Measurements from ENCODE around the gene FHIT.

FHIT gene

GRCh38 chr3:60291115-60291514 is 960.1 kb downstream of the FHIT start:
- DNase-seq (ENCODE audit: low read depth, low spot score): no peak

GRCh38 chr3:60290122-60290492 is 961.1 kb downstream of the FHIT start:
- DNase-seq (ENCODE audit: low read depth, low spot score): no peak

- peak; percentile 72 for DNase-seq (ENCODE audit: low read depth, low spot score)
These were observed 961.7 kb downstream of the FHIT start for GRCh38 chr3:60289341-60290121.

GRCh38 chr3:60282866-60283265 is 968.4 kb downstream of the FHIT start:
- no peak for DNase-seq (ENCODE audit: low read depth, low spot score)

GRCh38 chr3:60281970-60282369 is 969.3 kb downstream of the FHIT start:
- no peak for DNase-seq (ENCODE audit: low read depth, low spot score)

DNA sequence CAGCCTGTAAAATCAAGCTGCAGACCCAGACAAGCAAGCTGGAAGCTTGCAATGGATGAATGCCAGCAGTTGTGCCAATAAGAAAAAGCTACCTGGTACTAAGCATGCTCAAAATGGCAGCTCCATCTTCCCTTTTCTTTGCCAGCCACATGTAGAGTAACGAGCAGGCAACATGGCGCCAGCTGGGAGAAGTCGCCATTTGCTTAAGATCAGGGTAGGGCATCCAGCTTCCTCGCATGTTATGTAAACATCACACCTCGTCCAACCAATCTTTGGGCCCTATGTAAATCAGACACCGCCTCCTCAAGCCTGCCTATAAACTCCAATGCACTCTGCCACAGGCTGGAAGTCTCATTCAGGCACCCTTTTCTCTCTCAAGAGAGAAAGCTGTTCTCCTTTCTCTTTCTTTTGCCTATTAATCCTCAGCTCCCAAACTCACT is 973.9 kb downstream of the FHIT start:
- no peak for DNase-seq (ENCODE audit: low read depth, low spot score)

- DNase-seq (ENCODE audit: low read depth, low spot score): no peak
These were observed 974.6 kb downstream of the FHIT start for GRCh38 chr3:60276615-60277014.

GRCh38 chr3:60274646-60275045 is 976.6 kb downstream of the FHIT start:
- DNase-seq (ENCODE audit: low read depth, low spot score): no peak

- no peak for DNase-seq (ENCODE audit: low read depth, low spot score)
These were observed 977.2 kb downstream of the FHIT start for GRCh38 chr3:60274098-60274497.

DNA sequence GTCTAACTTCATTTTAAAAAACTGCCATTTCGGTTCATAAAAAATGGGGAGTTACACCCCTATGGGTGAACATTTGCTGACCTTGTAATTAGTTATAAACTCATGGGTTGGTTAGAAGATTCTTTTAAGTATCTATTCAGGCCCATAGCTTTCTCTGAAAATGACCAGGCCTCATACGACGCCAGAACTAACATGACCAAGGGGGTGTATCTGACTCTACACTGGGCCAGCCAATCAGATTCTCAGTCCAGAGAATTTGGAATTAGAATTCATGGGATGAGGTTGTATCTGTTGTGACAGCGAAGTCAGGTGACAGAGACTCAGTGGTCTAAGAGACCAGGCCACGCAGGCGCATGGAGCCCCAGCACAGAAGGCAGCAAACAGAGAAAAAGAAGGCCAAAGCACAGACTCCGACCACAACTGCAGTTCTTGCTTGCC is 981.4 kb downstream of the FHIT start:
- DNase-seq (ENCODE audit: low read depth, low spot score): no peak

DNA sequence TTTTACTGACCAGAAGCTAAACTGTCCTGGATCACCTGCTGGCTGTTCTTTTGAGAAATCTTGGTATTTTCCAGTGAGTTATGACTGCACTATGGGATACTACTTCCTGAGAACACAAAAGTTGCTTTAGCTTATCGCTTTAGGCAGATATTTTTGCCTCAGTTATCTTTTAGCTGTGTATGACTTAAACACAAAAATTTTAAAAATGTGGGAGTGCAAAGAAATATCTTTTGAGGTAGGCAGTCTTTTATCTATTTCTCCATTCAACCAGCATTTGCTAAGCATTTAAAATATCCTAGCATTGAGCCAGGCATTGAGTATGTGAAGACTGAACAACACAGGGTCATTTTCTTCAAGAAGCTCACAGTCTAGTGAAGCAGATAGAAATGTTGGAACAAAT is 981.9 kb downstream of the FHIT start:
- DNase-seq (ENCODE audit: low read depth, low spot score): peak; percentile 12

GRCh38 chr3:60268123-60268522 is 983.1 kb downstream of the FHIT start:
- DNase-seq (ENCODE audit: low read depth, low spot score): no peak

GRCh38 chr3:60266444-60266843 is 984.8 kb downstream of the FHIT start:
- no peak for DNase-seq (ENCODE audit: low read depth, low spot score)

- DNase-seq (ENCODE audit: low read depth, low spot score): no peak
These were observed 988.1 kb downstream of the FHIT start for GRCh38 chr3:60263191-60263590.

- no peak for DNase-seq (ENCODE audit: low read depth, low spot score)
These were observed 988.7 kb downstream of the FHIT start for GRCh38 chr3:60262546-60262945.

DNA sequence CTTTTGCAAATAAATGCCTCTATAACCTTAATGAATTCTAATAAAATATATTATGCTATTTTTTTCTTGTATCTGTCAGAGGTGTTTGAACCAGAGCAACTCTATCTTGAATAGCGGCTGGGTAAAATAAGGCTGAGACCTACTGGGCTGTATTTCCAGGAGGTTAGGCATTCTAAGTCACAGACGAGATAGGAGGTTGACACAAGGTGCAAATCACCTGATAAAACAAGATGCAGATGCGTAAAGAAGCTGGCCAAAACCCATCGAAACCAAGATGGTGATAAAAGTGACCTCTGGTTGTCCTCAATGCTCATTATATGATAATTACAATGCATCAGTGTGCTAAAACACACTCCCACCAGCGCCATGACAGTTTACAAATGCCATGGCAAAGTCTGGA is 990.7 kb downstream of the FHIT start:
- DNase-seq (ENCODE audit: low read depth, low spot score): no peak

DNA sequence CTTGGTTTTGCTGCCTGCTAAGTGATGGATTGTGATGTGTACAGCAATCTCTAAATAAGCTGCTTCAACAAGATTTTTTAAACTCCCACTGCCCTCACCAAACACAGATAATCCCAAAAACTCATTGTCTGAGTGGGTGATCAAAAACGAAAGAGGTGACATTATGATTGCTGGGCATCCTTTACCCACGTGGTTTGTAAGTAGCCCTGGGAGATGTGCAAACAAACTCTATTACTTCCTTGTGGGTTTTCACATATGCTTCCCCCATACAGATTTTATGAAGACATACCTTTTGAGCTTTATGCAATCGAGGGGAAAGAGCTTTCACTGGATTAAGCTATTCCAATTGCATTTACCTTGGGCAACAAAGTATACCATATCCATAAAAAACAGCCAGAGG is 1000.4 kb downstream of the FHIT start:
- DNase-seq (ENCODE audit: low read depth, low spot score): no peak

DNA sequence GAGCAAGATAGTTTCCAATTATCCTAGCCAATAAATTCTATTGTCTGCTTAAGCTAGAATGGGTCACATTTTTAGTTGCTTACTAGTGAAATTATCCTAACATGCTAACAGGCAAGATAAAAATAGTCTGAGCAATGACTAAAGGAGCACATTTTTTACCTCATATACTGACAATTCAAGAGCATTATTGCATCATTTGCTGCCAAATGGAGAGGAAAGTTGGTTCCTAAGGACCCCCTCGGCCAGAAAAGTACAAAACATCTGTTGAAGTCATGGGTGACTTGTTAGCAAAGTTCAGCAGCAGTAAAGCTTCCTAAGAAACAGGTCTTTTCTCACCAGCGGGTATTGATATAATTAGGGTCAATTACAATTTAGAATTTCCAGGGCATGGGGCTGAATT is 1001.0 kb downstream of the FHIT start:
- DNase-seq (ENCODE audit: low read depth, low spot score): no peak

- DNase-seq (ENCODE audit: low read depth, low spot score): no peak
These were observed 1004.9 kb downstream of the FHIT start for GRCh38 chr3:60246361-60246760.

GRCh38 chr3:60243456-60243855 is 1007.8 kb downstream of the FHIT start:
- DNase-seq (ENCODE audit: low read depth, low spot score): no peak

- DNase-seq (ENCODE audit: low read depth, low spot score): no peak
These were observed 1010.8 kb downstream of the FHIT start for GRCh38 chr3:60240492-60240891.

DNA sequence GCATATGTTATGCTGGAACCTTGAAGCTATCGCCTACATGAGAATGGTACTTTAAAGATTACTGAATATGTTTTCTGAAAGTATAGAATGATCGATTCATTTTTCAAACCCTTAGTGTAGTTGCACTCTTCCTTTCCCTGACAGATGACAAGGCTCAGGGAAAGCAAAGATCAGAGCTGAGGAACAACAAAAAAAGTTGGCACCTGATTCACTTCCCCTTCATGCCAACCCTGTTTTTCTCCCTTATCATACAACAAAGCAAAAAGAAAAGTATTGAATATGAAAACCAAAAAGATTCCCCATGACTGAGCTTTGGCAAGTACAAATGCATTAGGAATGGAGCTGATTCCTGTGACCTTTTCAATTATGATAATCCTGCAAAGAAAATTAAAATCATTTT is 1012.7 kb downstream of the FHIT start:
- no peak for DNase-seq (ENCODE audit: low read depth, low spot score)

GRCh38 chr3:60229502-60229901 is 1021.8 kb downstream of the FHIT start:
- no peak for DNase-seq (ENCODE audit: low read depth, low spot score)

DNA sequence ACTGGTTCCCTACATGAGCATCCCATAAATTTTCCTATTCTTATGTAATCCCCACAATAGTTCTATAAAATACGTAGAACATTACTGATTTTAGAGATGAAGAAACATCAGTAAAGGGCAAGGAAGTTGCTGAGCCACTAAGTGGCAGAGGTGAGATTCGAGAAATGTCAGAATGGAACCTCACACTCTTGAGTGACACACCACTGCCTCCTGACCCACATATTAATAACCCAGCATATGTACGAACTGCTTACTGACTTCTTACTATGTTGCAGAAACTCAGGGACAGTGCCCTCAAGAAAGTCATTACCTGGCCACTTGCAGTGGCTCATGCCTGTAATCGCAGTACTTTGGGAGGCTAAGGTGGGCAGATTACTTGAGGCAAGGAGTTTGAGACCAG is 1022.4 kb downstream of the FHIT start:
- no peak for DNase-seq (ENCODE audit: low read depth, low spot score)

All from astrocyte of the hippocampus (primary cell).